LoVo (cell line): Measurements from ENCODE around the gene NDUFB1.

ENCODE experiments used
- DNase-seq: peaks from one replicate; pipeline ENCODE4 v3.0.0-alpha.2; 2016; ENCODE audit warnings: low spot score

NDUFB1 gene

DNA sequence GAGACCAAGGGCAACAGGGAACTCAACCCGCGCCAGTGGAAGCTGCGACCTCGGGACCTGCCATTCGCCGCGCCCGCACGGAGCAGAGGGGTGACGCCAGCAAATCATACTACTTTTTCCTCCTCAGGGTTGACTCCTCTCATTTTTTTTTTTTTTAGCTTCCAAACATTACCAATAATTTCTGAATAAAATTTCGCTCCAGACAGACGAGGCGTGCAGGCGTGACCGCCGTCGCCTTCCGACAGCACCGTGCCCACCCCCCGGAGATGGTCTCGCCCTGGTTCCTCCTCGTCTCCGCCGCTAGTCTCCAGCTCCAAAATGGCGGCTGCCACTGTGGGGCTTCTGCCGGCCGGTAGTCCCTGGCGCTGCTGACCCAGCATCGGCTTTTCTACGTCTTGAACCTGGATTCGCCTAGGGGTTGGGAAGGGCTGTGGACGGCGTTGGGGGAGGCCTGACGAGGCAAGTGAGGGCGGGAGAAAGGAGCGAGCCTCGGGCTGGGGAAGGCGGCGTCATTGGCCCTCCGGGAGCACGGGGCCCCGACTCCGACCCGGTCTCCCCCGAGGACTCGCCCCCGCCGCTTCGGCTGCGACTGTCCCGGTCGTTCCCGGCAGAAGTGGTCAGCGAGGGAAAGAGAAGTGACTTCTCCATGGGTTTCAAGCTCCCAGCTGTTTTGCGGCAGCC, at the start of gene NDUFB1, which contains the start of gene CPSF2:
Gene NDUFB1, minus strand, starts transcription at position 37 of the 681 bp plus-strand sequence. CDS start 4,069 bp downstream, outside the sequence.
Gene CPSF2, plus strand, starts transcription at position 300 of the 681 bp plus-strand sequence. CDS start 9,016 bp downstream, outside the sequence.
- DNase-seq: peak; percentile 86

DNA sequence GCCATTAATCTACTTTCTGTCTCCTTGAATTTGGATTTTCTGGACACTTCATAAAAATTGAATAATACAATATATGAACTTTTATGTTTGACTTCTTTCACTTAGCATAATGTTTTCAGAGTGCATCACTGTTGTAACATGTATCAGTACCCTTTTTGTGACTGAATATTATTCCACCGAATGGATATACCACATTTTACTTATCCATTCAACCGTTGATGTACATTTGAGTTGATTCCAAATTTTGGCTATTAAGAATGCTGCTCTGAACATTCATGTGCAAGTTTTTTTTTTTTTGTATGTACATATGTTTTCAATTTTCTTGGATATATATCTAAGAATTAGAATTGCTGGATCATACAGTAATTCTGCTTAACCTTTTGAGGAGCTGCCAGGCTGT, 43.5 kb upstream of the NDUFB1 start:
- DNase-seq: no peak

DNA sequence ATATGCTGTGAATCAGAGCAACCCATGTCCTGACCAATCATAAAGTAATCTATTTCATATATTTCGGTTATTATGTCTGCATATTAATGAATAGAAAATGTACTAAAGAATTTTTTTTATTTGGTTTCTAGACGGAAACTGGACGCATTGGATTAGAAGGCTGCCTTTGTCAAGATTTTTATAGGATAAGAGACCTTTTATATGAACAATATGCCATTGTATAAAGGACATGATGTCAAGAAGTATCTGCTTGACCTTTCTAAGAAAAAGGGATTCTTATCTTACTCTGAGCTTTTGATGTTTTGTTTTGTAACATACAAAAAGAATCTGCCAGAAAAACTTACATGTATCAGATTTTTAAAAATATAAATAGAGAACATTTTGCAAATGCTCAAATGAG, 40.0 kb upstream of the NDUFB1 start:
- DNase-seq: no peak

DNA sequence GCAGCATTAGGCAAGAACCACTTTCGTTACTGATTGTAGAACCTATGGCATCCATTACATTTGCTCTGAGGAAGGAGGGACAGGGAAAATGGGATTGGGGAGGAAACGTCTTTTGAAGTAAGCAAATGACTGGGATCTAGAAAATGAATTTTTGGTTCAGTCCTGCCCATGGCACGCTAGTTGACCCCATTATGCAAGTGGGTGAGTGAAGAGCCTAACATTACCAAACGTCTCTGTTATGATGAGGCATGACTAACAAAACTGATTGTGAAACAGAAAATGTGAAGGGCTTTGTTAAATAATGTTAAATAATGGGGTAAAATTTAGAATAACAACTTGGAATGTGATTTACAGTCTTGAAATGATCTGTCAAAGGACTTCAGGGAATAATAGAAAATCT, 39.1 kb upstream of the NDUFB1 start:
- no peak for DNase-seq

DNA sequence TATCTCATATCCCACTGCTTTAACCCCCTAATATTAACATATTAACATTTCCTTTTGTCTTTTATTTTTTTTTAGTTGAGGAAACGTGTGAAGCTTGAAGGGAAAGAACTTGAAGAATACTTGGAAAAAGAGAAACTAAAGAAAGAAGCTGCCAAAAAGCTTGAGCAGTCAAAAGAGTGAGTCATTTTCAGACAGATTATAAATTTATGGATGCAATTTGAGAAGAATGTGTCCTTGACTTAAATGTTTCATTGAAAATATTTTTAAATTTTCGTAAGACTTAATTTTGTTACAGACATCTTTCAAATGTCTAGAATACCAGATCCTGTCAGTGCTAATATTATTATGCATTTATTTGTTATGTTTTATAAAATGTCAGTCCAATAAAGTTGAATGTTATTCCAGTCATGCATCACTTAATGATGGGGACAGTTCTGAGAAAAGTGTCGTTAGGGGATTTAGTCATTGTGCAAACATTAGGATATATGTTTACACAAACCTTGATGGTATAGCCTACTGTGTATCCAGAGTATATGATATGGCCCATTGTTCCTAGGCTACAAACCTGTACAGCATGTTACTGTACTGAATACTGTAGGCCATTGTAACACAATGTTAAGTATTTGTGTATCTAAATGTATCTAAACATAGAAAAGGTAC, 32.9 kb upstream of the NDUFB1 start:
- DNase-seq: no peak

DNA sequence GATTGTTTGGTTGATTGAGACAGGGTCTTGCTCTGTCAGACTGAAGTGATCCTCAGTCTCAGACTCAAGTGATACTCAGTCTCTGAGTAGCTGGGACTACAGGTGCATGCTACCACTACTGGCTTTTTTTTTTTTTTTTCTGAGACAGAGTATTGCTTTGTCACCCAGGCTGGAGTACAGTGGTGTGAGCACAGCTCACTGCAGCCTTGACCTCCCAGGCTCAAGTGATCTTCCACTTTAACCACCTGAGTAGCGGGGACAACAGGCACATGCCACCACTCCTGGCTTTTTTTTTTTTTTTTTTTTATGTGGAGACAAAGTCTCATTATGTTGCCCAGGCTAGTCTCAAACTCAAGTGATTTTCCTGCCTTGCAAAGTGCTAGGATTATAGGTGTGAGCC, 32.1 kb upstream of the NDUFB1 start:
- DNase-seq: no peak

DNA sequence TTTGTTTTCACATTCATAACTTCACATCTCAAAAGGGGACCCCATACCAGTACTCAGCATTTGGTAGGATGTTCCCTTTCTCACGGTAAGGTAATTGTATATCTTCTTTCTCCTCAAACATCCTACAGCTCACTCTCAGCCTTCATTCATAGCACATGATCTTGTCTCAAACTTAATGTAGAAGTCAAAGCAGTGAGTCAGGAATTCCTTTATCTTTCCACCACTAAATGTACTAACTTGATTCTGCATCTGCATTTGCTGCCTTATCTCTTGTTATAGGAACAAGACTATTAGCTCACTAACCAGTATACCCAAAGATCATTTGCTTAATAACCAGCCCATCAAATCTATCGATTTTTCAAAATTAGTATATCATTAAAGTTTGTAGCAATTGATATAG, 23.2 kb upstream of the NDUFB1 start:
- no peak for DNase-seq

DNA sequence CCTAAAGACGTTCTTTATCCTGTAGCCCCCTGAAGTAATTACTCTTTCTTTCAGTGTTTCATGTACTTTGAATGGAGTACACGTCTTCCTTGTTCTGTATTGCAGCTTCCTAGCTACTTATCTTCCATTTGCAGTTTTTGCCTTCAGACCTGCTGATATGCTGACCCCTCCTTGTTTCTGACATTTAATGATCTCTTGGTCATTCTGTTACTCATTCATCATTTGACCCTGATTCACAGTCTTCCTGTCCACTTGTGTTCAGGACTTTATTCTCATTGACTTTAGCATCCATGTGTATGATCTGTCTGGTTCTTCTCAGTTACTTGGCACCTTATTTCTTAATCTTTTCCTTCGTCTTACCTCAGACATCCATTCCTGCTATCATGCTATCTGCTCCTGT, 22.5 kb upstream of the NDUFB1 start:
- DNase-seq: no peak

DNA sequence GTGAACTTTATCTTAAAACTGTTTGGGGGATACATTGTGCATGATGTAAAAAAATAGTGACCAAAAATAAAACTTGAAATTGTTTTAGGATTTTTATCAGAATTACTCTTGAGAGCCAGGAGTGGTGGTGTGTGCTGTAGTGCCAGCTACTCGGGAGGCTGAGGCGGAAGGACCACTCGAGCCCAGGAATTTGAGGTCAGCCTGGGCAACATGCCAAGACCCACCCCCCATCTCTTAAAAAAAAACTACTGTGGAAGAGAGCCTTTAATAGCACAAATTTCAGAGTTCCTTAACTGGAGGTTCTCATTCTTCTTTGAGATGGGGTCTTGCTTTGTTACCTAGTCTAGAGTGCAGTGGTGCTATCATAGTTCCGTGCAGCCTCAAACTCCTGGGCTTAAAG, 21.8 kb upstream of the NDUFB1 start:
- no peak for DNase-seq

DNA sequence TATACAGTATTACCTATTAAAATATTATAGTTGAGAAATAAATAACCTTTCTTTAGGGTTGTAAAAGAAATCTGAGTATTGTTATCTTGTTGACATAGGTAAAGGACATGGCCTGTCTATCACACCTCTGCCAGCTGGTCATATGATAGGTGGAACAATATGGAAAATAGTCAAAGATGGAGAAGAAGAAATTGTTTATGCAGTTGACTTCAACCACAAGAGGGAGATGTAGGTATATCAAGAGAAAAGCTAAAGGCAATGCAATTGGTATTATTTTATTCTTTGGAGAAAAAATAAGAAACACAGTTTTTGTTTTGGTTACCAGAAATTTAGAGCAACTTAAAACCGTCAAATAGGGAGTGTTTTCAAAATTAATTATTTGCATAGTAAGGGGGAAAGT, 13.8 kb upstream of the NDUFB1 start:
- DNase-seq: no peak

DNA sequence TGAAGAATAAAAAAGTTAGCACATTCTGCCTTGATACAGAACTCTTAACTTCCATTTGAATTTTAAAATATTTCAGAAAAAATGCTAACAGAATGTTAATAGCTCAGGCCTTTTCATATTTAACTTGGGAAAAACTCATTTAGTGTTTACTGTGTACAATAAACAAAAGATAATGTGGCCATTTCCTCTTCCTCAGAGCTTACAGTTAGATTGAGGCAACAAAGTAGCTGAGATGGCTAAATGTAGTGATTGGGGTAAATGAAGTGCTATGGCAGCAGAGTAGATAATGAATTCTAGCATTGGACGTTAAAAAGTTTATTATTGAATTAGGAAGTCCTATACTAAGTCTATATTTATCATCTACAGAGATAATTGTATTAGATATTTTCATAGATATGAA, 12.9 kb upstream of the NDUFB1 start:
- DNase-seq: no peak

DNA sequence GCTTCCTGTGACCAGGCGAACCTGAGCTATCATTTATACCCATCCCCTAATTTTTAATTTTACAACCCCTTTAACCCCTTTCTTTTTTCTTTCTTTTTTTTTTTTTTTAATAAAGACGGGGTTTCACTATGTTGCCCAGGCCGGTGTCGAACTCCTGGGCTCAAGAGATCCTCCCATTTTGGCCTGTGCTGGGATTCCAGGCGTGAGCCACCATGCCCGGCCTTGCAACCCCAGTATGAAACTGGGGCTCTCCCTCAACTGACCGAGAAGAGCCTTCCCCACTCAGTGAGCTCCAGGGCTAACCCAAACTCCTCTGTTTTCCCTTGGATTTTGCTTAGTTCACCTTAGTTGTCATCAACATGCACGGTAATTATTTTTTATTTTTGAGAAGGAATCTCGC, 1.3 kb upstream of the NDUFB1 start:
- no peak for DNase-seq

DNA sequence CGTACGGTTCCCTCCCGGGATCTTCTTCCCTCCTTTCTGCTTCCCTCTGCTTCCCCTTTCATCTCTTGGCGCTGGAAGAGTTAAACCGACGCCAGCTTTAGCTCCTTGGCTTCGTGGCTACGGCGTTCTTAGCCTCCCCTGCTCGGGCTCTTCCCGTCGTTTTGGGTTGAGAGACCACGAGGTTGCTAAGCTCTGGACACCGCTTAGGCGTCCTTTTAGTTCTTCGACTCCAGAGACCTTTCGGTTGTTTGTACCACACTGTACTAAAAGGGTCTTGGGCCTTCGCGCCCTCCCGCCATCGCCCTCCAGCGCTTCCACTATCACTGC, 808 bp upstream of the NDUFB1 start:
- DNase-seq: peak; percentile 17

DNA sequence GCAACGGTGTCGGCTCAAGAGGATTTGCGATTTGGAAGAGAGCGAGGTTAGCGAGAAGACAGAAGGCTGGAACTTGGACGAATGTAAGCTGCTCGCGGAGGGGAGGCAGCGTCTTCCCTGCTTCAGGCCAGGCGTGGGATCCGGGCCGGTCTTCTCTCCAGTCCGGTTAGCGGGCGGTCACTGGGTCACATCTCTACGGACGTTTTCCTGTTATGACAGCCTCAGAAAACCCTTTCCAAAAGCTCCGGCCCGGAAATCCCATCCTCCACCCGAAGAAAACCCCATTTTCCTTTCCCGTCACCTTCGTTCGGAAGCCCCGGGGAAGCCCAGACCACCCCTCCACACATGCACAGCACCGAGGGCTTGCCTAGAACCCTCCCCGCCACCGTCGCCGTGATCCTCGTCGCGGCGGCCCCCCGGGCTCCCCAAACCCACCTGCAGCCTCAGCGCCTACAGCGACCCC, 268 bp downstream of the NDUFB1 start:
- DNase-seq: no peak

DNA sequence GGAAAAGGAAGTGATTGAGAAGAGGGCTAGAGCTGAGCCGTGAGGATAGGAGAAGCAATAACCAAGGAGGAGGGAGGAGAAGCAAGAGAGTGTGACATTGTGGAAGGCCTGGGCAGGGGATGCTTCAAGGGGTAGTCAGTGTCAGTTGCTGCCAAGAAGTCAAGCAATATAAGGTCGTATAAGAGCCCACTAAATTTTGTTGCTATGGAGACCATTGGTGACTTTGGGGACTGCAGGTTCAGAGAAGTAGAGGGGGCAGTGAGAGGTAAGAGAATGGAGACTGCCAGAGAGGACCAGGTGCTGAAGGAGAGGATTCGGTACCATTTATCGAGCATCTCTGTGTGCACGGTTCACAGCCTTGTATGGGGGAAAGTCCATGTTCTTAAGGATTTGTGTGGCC, 12.0 kb downstream of the NDUFB1 start:
- DNase-seq: no peak

DNA sequence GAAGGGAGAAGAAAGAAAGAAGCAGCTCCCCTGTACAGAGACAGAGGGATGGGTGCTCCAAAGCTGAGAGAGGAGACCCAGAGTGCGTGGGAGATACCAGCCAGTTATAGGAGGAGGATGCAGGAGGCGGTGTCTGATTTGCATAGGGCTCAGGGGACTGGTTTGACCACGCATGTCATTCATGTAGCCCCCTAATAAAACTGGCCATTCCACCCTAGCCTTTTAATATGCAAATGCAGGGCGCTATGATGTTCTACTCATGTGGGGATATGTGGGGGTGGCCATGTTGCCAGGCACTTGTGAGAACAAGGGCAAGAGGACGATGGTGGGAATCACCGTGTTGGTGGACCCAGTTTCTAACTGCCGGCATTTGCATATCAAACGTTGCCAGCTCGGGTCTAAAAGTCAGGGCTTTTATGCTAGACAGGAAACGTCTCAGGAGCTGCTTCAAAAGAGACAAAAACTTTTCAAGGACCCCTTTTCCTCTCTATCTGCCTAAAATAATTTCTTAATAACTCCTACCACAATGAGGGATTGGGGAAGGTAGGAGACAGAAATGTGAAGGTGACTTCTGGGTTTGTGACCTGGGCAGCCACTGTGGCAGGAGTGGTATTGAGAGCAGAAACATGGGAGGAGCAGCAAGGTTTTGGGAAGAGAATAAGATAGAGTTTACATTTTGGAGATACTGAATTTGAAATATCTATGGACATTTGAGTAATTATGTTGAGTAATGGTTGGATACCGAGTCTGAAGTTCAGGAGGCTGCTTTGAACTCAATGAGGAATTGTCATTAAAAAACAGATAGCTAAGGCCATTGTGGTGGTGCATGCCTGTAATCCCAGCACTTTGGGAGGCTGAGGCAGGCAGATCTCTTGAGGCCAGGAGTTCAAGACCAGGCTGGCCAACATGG, 12.9 kb downstream of the NDUFB1 start:
- no peak for DNase-seq

DNA sequence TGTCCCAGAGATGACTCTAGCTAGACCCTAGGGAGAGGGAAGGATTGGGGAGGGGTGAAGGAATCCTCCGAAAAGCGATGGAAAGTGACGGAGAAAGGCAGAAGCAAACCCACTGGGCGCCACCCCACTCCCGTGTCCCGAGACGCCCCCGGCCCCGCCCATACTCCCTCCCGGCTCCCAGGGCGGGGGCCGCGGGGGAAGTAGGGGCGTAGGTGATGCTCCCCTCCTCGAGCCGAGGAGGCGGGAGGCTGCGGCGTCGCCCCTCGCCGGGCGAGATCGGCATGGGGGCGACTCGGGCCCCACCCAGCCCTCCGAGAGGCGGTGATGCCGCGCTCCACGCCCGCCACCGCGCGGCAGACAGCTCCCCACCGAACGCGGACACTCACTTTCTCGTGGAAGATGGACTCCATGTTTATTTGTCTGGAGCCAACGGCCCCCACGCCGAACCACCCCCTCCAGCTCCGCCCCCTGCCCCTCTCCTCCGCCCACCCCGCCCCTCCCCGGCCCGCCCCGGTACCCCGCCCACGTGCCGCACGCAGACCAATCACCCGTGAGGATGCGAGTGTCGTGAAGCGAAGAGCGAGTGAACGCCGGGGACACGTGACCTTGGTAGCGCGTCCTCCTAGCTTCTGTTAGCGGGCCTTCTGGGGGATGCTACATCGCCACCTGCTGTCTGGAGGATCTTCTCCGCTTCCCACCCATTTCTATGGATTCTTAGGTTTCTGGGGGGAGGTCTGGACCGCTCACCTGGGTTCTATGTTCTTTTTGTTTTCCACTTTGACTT, 15.2 kb downstream of the NDUFB1 start, which contains the start of gene ATXN3:
Gene ATXN3, minus strand, starts transcription at position 440 of the 784 bp plus-strand sequence. Its CDS starts 30 bp downstream, at position 410.
- peak; percentile 97 for DNase-seq

DNA sequence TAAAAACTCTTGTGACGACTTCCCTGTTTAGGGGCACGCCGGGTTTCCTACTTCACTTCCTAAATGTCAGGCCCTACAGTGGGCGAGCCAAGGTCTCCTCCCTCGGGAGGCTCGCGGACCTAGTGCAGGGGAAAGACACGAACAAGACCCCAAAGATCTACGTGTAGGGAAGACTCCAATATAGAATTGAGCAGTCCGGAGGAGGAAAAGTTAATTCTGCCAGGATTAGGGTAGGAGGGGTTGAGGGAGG, 15.7 kb downstream of the NDUFB1 start:
- DNase-seq: peak; percentile 47

DNA sequence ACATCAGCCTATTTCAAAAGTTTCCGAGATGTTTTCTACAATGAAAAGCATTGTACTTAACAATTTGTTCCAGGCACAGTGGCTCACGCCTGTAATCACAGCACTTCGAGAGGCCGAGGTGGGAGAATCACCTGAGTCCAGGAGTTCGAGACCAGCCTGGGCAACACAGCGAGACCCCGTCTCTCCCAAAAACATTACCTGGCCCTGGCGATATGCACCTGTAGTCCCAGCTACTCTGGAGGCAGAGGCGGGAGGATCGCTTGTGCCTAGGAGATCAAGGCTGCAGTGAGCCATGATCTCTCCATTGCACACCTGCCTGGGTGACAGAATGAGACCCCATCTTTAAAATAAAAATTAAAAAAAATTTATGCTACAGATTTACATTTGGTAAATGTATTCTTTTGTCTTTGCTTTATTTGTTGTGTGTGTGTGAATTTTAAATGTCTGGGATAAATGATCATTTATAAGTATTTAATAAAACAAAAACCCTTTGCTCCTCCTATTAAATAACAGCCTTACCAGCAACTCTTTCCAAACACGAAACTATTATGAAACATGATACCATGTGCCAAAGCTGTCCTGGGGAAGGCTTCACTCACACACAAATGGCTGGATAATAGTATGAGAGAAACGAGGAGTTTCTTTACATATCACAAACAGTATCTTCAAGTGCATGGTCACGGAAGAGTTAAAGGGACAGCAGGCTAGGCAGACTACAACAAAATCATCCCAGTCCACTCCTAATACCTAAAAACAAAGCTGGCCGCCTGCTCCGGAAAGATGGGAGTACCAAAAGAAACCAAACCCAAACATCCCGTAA, 16.2 kb downstream of the NDUFB1 start:
- DNase-seq: no peak

DNA sequence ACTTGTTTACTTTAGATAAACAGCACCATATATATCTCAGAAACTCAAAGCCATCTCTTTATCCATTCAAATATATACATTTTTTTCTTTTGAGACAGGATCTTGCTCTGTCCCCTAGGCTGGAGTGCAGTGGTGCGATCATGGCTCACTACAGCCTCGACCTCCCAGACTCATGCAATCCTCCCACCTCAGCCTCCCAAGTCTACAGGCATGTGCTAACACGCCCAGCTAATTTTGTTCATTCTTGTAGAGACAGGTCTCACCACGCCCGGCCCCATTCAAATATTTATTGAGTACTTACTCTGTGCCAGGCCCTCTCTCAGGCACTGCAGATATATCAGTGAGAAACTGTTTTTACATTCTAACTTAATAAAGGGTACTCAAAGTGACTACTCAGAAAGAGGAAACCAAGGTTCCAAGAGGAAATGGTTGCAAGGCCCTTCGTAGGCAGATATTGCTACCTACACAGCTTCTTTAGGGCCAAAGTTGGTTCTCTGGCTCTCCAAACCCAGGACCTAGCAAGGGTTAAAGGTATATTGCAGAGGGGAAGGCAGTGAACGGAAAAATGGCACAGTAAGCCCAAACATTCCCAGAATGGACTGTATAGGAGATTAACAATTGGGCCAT, 18.0 kb downstream of the NDUFB1 start:
- peak; percentile 38 for DNase-seq

DNA sequence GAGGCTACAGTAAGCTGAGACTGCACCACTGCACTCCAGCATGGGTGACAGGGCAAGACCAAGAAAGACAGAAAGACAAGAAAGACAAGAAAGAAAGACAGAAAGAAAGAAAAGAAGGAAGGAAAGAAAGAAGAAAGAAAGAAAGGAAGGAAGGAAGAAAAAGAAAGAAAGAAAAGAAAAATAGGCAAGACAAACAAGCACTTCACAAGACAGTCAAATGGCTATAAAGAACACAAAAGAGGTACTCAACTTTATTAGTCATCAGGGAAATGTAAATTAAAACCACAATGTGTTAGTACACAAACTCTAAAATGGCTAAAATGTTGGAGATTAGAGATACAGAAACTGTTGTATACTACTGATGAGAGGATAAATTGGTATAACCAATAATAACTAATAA, 21.7 kb downstream of the NDUFB1 start:
- DNase-seq: no peak
